SK-N-SH (cell line): ENCODE data around the gene PITHD1. TPM values are rescaled to one million over a fixed set of nuclear protein-coding genes. Genes with fewer than 3 reads are reported as not detected.
A peak's percentile ranks its signal among the peaks of the same experiment; 100 is the strongest.
"Not testable (repeated sequence)": the region's sequence is repeated elsewhere in the genome, so short reads cannot be mapped to it uniquely, and the experiment has no call there.

Experiments used
- CTCF ChIA-PET: fragments of 300-600, 350-600 bp; formaldehyde crosslinking; extraction: SDS; loops from one replicate; lab custom pipeline; 2021; lab: Yijun Ruan, JAX
- POLR2A ChIA-PET: fragments of 350-600 bp; sonication (Branson Sonifier 250); formaldehyde crosslinking; extraction: SDS; loops from one replicate; lab custom pipeline; 2020; ENCODE audit warnings: antibody characterized with exemption, inconsistent platforms; lab: Yijun Ruan, JAX
- DNase-seq: peaks from one replicate; pipeline ENCODE4 v3.0.0; 2012
- H2AFZ ChIP-seq: fragments of 200-600 bp; sonication (generic); 2 replicates; pipeline ENCODE4 v1.8.1; 2016; ENCODE audit warnings: antibody characterized with exemption, mild to moderate bottlenecking, low read depth
- H3F3A ChIP-seq: fragments of 200-600 bp; sonication (generic); replicated peaks from 2 replicates; pipeline ENCODE3; 2016; ENCODE audit warnings: antibody characterized with exemption, mild to moderate bottlenecking; ENCODE audit not compliant: insufficient read depth
- H3K27ac ChIP-seq, 2 experiments: fragments of 200-500 bp in 1 of 2; fragments of 200-600 bp in 1 of 2; sonication (Bioruptor generic) in 1 of 2; sonication (generic), shearing (Covaris generic) in 1 of 2; 2 replicates each; pipeline versions ENCODE4 v1.5.1 to v1.6.1; 2014 to 2016; ENCODE audit warnings: low read depth in 2 of 2, inconsistent platforms in 1 of 2, low read length in 1 of 2, mild to moderate bottlenecking in 1 of 2, mixed read lengths in 1 of 2
- H3K27me3 ChIP-seq: fragments of 200-600 bp; sonication (generic), shearing (Covaris generic); 2 replicates; pipeline ENCODE4 v1.6.1; 2016; ENCODE audit warnings: mixed run types; ENCODE audit not compliant: insufficient read depth
- H3K36me3 ChIP-seq, 2 experiments: fragments of 200-500 bp in 1 of 2; fragments of 200-600 bp in 1 of 2; sonication (Bioruptor generic) in 1 of 2; sonication (generic) in 1 of 2; replicated peaks in 1 of 2; 2 replicates each; pipeline versions ENCODE3 to v1.5.1; 2014 to 2016; ENCODE audit warnings: low read length in 1 of 2, mild to moderate bottlenecking in 1 of 2; ENCODE audit not compliant: insufficient read depth in 2 of 2, control insufficient read depth in 1 of 2
- H3K4me1 ChIP-seq, 2 experiments: fragments of 200-500 bp in 1 of 2; fragments of 200-600 bp in 1 of 2; sonication (Bioruptor generic) in 1 of 2; sonication (generic), shearing (Covaris generic) in 1 of 2; 2 replicates each; pipeline versions ENCODE4 v1.5.1 to v1.6.1; 2014 to 2016; ENCODE audit warnings: low read depth in 1 of 2, low read length in 1 of 2, mixed run types in 1 of 2; ENCODE audit not compliant: insufficient read depth in 2 of 2, control insufficient read depth in 1 of 2
- H3K4me2 ChIP-seq: fragments of 200-600 bp; sonication (generic), shearing (Covaris generic); 2 replicates; pipeline ENCODE4 v1.6.1; 2017; ENCODE audit warnings: mixed run types
- H3K4me3 ChIP-seq, 2 experiments: fragments of 200-500 bp in 1 of 2; fragments of 200-600 bp in 1 of 2; sonication (Bioruptor generic) in 1 of 2; sonication (generic), shearing (Covaris generic) in 1 of 2; 2 replicates each; pipeline versions ENCODE4 v1.5.1 to v1.8.1; 2014 to 2016; ENCODE audit warnings: low read depth in 2 of 2, inconsistent platforms in 1 of 2, low read length in 1 of 2, mild to moderate bottlenecking in 1 of 2, mixed read lengths in 1 of 2, moderate library complexity in 1 of 2
- H3K79me2 ChIP-seq: fragments of 200-600 bp; sonication (generic); 2 replicates; pipeline ENCODE4 v1.8.1; 2017; ENCODE audit warnings: mild to moderate bottlenecking; ENCODE audit not compliant: insufficient read depth
- H3K9ac ChIP-seq: fragments of 200-600 bp; sonication (generic); 2 replicates; pipeline ENCODE4 v1.6.1; 2017; ENCODE audit warnings: mixed run types
- H3K9me2 ChIP-seq: fragments of 200-600 bp; sonication (generic); 2 replicates; pipeline ENCODE4 v1.6.1; 2017; ENCODE audit warnings: mixed run types
- H3K9me3 ChIP-seq: fragments of 200-600 bp; sonication (generic); 2 replicates; pipeline ENCODE4 v1.6.1; 2017; ENCODE audit warnings: mixed run types, mild to moderate bottlenecking, moderate library complexity
- H4K20me1 ChIP-seq: fragments of 200-600 bp; sonication (generic); 2 replicates; pipeline ENCODE4 v1.6.1; 2017; ENCODE audit warnings: mild to moderate bottlenecking, mixed run types; ENCODE audit not compliant: insufficient read depth
- EZH2phosphoT487 ChIP-seq: fragments of 200-600 bp; sonication (generic); IDR thresholded peaks from 2 replicates; pipeline ENCODE4 v1.6.1; 2017; ENCODE audit warnings: low read depth, mixed run types, mild to moderate bottlenecking, antibody characterized with exemption, moderate library complexity, borderline replicate concordance
- FOXJ3 ChIP-seq: sonication (generic); formaldehyde crosslinking; IDR thresholded peaks from 2 replicates; pipeline ENCODE4 v1.5.1; 2020; ENCODE audit warnings: mild to moderate bottlenecking, missing genetic modification reagents
- PBX3 ChIP-seq: IDR thresholded peaks from 2 replicates; pipeline ENCODE4; 2012
- RAD21 ChIP-seq: IDR thresholded peaks from 2 replicates; pipeline ENCODE4 v1.6.1; 2012; ENCODE audit warnings: mild to moderate bottlenecking, low read length
- REST ChIP-seq: IDR thresholded peaks from 2 replicates; pipeline ENCODE4 v1.6.1; 2012; ENCODE audit warnings: mild to moderate bottlenecking, low read depth, low read length, moderate library complexity
- RFX5 ChIP-seq: IDR thresholded peaks from 2 replicates; pipeline ENCODE4 v1.6.1; 2012; ENCODE audit warnings: mild to moderate bottlenecking, improper control_type of control experiment, low read length
- WGBS: methylation state at CpG from one replicate; pipeline ENCODE4 v1.1.6; 2017; ENCODE audit warnings: low lambda C conversion rate; 5-methylcytosine and 5-hydroxymethylcytosine counted together
- polyA plus RNA-seq, 3 experiments: library from polyadenylated mRNA; depleted of rRNA; stranded (reverse); fragments of >200 nt; gene quantifications; 2 replicates each; pipeline ENCODE4 v1.2.3, GENCODE V29; 2012

Gene PITHD1
- polyA plus RNA-seq, 1 of the 3 experiments (the other 2 are of a cell fraction): 36.3 TPM

- H4K20me1 ChIP-seq, H3K9ac ChIP-seq, H3K9me3 ChIP-seq, H2AFZ ChIP-seq, H3K36me3 ChIP-seq, H3K4me3 ChIP-seq, H3K4me1 ChIP-seq, DNase-seq, H3K27ac ChIP-seq, H3F3A ChIP-seq, H3K9me2 ChIP-seq, H3K27me3 ChIP-seq, H3K4me2 ChIP-seq, POLR2A ChIA-PET: not testable (repeated sequence)
- peaks cover 17% of the 10 kb centered on the region; the same call in 1 of the 2 replicates for H3K79me2 ChIP-seq
- WGBS: 96% methylated on average over 13 of the region's 13 CpGs
- CTCF ChIA-PET: interaction anchor here (3.1 kb wide), 1 partner anchor 16 kb away, joined by 17 read pairs; no protein-coding TSS in a partner anchor
Measured at GRCh38 chr1:23826590-23826989, 48.4 kb downstream of the PITHD1 start.

- H3K9me2 ChIP-seq: no peaks in the 10 kb centered on the region
- DNase-seq: no peak
- TF ChIP-seq PBX3 (no peak), EZH2phosphoT487 (no peak), RFX5 (no peak)
- TF ChIP-seq, all 33 proteins: peak for 0
- no peak overlapping the region for H3K27ac ChIP-seq
- no peak overlapping the region for H3K9ac ChIP-seq
- H3K36me3 ChIP-seq: no peaks in the 10 kb centered on the region
- no peaks in the 10 kb centered on the region for H3F3A ChIP-seq
- no peaks in the 10 kb centered on the region for H3K9me3 ChIP-seq
- no peak overlapping the region for H3K4me3 ChIP-seq
- 89% methylated on average over 1 of the region's 1 CpG for WGBS
- no peaks in the 10 kb centered on the region for H4K20me1 ChIP-seq
- peaks cover 17% of the 10 kb centered on the region; the same call in 1 of the 2 replicates for H3K79me2 ChIP-seq
- POLR2A ChIA-PET: no interaction called here
- no peaks in the 10 kb centered on the region for H3K27me3 ChIP-seq
- peak overlapping the region; percentile 56 for H2AFZ ChIP-seq
- peaks cover 2 to 8% of the 10 kb centered on the region in 2 experiments; a peak in 2 of 4 replicates for H3K4me1 ChIP-seq
- CTCF ChIA-PET: no interaction called here
- H3K4me2 ChIP-seq: no peak overlapping the region
Measured at GRCh38 chr1:23827717-23828116, 49.5 kb downstream of the PITHD1 start.

GRCh38 chr1:23834156-23834555 lies 55.9 kb downstream of the PITHD1 start:
- H3K9me3 ChIP-seq, H2AFZ ChIP-seq, H3K9me2 ChIP-seq, H3K4me3 ChIP-seq, H3K79me2 ChIP-seq, H3F3A ChIP-seq, POLR2A ChIA-PET, H3K9ac ChIP-seq, H3K4me1 ChIP-seq, H3K36me3 ChIP-seq, DNase-seq, H3K27me3 ChIP-seq, H3K4me2 ChIP-seq, H3K27ac ChIP-seq, H4K20me1 ChIP-seq: not testable (repeated sequence)
- CTCF ChIA-PET: interaction anchor here (0.7 to 1.4 kb wide), 4 partner anchors 14 to 32 kb away, joined by 3 to 7 read pairs (median 3); no protein-coding TSS in a partner anchor
- 49% methylated on average over 6 of the region's 6 CpGs for WGBS

- POLR2A ChIA-PET: no interaction called here
- CTCF ChIA-PET: no interaction called here
- 53% methylated on average over 3 of the region's 3 CpGs for WGBS
- TF ChIP-seq REST (no peak), FOXJ3 (no peak), PBX3 (no peak), RAD21 (no peak)
Measured at GRCh38 chr1:23836037-23836436, 57.8 kb downstream of the PITHD1 start.

More at GRCh38 chr1:23836037-23836436, 57.8 kb downstream of the PITHD1 start:
- H3K4me1 ChIP-seq: peaks cover 0 to 6% of the 10 kb centered on the region in 2 experiments; a peak in 1 of 4 replicates
- no peak for DNase-seq
- no peaks in the 10 kb centered on the region for H3K9me3 ChIP-seq
- no peaks in the 10 kb centered on the region for H3K9me2 ChIP-seq
- H2AFZ ChIP-seq: no peak overlapping the region
- H3K27ac ChIP-seq: no peak overlapping the region
- no peaks in the 10 kb centered on the region for H3K27me3 ChIP-seq
- H3K4me2 ChIP-seq: no peak overlapping the region
- no peak overlapping the region for H3K9ac ChIP-seq
- no peaks in the 10 kb centered on the region for H3K79me2 ChIP-seq
- no peaks in the 10 kb centered on the region for H3F3A ChIP-seq
- no peaks in the 10 kb centered on the region for H3K36me3 ChIP-seq
- no peaks in the 10 kb centered on the region for H4K20me1 ChIP-seq
- H3K4me3 ChIP-seq: no peak overlapping the region
